Bone marrow (tissue), 2 donors: ENCODE data around the gene ENC1.

Experiments
- DNase-seq, 2 donors: peaks; one replicate each; lab custom pipeline; 2025; lab: John Stamatoyannopoulos, UW

ENC1 gene

DNA sequence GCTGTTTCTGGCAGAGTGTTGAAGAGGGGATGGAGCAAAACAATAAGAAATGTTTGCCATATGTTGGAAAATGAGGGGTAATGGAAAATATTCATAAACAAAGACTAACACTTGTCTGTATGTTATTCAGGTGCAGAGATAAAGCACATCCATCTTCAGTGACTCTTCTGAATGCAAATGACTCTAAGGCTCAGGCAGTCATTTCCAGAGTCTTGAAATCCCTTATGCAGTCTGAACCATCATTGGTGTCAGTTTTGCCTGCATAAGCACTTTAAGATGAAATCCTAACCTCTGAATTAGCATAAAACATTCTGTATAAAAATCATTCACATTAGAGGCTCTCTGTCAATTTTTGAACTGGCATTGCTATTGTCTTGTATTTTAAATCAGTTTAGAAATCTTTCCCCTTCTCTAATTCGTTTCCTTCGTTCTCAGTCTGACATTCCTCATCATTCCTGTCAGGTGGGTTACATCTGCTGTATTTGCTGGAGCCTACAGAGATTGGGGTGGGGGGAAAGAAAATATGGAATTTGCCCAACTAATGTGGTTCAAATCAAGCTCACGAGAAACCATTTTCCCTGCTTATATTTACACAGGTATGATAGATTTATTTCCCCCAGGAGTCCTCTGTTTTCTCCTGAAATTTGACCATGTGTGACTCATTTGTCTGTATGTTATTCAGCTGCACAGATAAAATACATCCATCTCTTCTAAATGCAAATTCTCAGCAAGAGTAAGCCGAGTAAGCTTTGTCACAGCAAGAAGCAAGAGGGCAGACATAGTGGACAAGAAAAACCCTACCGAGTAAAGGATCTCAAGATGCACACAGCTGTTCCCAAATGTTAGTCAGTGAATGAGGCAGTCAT lies 31.6 kb downstream of the ENC1 start:
- no peak for DNase-seq

DNA sequence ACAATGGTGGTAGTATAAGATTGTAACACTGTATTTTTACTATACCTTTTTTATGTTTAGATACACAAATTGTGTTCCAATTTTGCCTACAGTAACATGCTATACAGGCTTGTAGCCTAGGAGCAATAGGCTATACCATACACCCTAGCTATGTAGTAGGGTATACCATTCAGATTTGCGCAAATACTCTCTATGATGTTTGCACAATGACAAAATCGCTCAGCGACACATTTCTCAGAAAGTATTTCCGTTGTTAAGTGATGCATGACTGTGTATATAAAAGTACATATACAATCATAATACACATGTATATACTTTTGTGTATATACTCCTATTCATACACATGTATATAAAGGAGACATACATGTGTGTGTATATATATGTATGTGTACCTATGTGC lies 34.8 kb downstream of the ENC1 start:
- no peak for DNase-seq

DNA sequence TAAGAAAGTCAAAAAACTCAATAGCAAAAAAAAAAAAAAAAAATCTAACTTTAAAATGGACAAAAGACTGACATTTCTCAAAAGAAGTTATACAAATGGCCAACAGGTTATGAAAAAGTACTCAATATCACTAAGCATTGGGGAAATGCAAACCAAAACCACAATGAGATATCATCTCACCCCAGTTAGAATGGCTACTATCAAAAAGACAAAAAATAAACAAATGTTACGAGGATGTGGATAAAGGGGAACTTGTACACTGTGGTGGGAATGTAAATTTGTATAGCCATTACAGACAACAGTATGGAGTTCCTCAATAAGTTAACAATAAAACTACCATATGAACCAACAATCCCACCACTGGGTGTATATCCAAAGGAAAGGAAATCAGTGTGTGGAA lies 37.2 kb downstream of the ENC1 start:
- DNase-seq: peak in 1 of 2 donors; percentile 17

DNA sequence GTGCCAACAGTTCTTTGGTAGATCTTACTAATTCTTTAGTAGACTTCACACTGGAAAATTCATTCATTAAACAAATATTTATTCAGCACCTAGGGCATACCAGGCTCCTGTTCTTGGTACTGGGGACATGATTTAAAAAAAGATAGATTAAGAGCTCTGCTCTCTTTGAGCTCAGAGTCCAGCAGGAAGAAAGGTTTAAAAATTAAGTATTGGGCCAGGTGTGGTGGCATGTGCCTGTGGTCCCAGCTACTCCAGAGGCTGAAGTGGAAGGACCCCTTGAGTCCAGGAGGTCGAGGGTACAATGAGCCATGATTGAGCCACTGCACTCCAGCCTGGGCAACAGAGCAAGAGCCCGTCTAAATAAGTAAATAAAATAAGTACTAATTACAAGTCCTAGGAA lies 41.4 kb downstream of the ENC1 start:
- no peak for DNase-seq

DNA sequence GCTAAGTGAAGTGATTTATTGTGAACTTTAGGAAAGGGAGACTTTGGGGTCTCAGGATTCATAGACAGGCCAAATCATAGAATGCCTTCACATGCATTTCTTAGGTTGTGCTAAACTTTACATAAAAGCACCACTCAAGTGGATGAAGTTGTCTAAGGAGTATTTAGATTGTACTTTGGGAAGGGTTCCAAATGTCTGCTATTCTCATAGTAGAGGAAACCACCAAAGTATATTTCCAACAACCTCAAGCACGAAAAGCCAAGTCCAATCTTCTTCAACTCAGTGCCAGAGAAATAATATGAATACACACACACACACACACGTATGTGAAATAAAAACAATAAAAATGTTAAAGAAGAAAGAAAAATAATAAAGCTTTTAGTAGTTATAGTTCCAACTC lies 41.8 kb downstream of the ENC1 start:
- DNase-seq: no peak

DNA sequence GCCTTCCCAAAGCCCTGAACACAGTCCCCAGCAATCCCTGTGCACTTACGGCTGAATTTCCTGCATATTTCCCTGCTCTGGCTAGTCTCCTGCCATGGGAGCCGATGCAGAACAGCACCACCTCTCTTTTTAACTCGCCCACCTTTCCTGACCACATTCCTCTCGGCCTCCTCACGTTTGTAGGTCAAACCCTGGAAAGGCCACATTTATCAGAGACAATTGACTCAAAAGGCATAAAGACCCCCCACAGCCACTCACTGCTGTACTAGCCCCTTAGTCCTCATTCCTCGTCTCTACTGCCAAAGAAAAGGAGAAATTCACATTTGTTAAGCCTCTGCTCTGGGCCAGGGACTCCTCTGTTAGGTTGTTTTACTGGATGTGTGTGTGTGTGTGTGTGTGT lies 43.6 kb downstream of the ENC1 start:
- DNase-seq: no peak

DNA sequence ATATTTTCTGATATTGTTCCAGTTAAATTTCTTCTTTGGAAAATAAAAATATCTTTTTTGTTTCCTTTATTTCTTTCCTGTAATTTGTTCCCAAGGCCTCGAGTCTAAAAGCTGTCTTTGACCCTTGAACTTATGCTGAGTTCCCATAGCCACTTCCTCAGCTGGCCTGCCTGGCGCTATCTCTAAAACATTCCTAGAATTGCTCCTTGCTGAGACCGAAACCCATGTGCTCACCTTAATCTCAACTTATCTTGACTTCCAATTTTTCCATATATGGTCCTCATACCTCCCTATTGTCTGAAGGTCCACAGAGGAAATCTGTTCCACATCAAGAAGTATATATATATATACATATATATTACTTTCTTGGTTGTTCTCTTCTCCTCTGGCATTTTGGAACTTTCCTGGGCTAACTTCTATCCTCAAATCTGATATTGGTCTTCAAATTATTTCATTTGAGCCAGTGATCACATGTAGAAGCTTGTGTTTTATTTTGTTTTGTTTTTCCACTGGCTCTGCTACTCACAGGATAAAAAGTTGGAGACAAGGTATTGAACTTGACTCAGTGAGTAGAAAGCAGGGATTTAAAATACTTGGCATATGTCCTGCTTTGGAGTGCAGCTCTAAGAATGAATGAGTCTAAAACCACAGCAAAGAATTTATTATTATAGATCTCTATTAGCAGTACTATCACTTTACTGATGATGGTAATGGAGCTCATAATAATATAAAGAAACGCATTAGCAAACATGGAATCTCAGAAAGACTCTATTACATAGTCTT lies 45.2 kb downstream of the ENC1 start:
- DNase-seq: no peak

DNA sequence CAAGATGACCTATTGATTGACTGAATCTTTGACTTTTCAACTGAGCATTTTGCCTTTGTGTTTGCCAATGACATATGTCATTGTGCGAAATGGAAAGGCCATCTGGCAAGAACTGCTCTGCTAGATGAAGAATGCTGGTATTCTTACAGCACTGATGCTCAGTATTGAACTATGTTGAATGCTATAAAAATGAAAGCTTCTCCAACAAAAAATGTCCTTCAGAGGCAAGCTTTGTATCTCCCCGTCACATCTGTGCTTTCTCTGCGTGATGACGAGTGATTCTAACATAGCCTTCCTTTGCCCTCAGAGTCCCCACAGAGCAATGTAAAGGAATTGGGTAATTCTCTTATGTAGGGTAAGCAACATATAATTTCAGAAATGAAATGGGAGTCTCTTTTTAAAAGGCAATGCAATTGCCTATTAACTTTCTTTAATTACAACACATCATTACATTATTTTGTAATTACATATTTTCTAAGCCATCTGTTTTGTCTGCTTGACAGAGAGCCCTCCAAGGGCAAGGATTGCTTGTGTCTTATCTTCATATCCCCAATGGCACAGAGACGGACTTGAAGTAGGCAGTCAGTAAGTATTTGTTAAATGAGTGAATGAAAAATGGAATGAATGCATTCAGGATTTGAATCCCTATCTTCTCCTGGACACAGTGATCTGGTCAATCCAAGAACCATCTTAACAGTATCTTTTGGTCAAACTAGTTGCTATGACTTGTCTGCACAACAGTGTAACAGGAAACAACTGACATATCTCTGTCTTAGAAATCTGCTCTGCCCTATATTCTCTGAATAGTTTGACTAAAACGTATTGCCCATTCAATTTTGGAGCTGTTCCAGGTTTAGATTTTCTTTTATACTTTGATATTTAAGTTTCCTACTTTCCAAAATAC lies 46.1 kb downstream of the ENC1 start:
- DNase-seq: no peak

DNA sequence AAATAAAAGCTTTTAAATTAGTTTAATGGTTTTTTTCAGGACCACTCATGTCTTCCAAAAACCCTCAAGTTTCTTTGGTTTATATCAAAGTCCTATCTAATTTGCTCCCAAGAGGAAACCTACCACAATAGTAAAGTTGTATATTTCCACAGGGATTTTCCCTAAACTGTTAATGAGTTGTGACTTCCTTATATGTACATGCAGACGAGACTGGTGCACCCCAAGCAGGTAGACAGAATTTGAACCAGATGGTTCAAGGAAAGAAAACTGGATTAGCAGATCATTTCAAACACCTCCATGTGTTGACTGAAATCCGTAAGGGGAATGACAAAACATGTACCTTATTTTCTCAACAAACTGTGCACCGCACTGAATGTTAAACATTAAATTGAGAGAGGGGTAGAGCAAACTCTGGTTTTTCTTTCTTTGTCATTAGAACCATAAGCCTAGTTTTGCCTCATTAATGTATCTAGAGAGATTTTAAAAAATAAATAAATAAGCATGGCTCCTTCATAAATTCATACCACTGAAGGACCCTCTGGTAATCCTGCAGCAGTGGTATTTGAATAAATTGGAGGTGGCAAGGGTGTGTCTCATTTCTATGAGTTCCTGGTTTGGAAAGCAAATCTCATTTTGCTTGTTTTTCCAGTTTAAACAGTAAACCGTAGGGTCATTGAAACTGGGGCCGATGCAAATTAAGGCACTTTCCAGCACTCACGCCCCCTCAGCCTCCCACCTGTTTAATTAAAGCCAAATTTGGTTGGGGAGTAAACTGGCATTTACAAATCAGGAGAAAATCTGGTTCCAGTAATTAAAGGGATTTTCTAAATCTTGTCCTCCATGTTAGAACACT lies 51.1 kb downstream of the ENC1 start:
- DNase-seq: no peak

DNA sequence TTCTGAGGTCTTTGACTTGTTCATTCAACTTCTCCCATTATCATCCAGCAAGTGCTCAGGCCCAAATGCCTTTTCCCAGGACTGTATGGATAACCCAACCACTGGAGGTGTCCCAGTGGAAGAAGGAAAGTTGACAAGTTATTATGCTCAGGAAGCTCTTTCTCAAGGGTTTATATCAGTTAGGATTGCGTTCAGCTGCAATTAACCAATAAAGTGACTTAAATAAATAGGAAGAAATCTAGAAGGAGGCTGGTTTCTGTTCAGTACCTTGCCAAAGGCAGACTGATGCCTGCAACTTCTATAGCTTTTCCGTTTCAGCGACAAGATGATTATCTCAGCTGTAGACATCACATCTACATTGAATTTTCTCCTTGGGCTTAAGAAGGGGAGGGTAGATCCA lies 52.1 kb downstream of the ENC1 start:
- DNase-seq: no peak

DNA sequence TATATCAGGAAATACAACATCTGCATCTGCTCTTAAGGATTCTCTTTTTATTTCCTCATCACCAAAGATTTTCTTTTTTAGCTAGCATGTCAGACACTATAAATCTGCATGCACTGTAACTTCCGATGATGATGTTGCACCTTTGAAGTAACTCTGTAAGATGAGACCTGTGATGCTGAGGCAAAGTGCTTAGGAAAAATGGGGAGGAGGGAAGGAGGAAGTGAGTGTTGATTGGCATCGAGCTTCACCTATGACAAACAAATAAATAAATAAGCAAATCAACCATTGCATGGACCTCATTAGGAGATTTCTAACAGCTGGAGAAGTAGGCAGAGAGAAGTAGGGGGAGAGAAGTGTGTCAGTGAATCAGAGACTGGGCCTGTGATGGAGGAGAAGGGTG lies 52.6 kb downstream of the ENC1 start:
- DNase-seq: peak in 1 of 2 donors; percentile 8

DNA sequence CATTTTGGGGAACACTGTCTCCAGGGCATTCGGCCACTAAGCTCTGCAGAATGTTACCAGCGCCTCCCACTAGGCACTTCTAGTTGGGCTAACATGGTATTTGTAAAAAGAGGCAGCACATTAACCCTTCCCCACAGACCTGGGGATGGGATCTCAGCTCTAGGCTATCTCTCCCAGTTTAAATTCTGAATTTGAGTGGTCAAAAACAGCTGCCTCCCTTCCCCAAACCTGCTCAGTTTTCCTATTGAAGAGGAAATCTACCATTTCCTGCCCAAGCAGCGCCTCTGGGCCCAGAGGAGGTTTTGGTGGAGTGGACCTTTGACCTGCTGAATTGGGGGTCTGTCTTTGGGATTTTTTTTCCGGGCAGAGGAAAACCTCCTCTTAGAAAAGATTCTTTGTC lies 53.2 kb downstream of the ENC1 start:
- no peak for DNase-seq

DNA sequence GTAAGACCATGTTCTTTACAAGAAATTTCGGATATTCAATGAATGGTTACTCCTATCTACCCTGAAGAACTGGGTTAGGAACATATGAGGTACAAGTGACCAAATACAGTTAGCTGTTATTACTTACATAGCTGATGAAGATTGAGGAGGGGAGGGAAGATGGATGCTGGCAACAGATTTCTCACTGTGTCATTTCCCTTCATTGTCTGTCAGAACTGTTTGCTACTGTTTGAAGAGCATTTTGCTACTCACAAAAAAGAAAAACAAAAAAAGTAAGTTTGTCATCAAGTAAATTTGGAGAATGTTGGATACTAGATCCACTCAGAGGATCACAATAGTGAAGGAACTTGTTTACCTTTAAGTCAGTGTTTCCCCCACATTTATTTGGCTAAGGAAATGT lies 53.7 kb downstream of the ENC1 start:
- DNase-seq: no peak

DNA sequence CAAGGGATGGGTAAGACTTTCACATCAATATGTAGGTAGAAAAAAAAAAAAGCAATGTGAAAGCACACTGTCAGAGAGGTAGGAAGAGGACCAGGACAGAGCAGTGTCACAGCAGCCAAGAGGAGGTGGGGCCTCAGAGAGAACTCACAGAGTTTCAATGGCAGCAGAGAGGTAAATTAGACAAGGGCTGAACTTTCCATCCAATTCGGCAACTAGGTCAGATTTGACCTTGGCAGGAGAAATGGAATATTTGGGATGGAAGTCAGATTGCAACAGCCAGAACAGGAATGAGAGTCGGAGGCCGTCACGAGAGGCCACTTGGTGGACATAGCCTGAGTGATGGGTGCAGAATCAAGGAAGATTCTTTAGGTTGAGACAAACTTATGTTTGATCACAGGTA lies 57.7 kb downstream of the ENC1 start:
- no peak for DNase-seq

DNA sequence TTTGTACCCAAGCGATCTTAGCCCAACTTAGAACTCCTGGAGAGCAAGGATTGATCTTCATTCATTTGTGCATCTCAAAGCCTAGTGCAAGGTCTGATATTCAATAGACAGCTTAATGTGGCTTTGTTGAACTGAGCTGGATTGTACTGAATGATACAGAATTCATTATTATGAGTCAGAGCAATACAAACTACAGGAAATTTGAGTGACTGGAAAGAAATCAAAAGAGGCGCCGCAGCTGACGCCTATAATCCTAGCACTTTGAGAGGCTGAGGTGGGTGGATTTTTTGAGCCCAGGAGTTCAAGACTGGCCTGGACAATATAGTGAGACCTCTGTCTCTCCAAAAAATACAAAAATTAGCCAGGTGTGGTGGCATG lies 58.6 kb downstream of the ENC1 start:
- no peak for DNase-seq

DNA sequence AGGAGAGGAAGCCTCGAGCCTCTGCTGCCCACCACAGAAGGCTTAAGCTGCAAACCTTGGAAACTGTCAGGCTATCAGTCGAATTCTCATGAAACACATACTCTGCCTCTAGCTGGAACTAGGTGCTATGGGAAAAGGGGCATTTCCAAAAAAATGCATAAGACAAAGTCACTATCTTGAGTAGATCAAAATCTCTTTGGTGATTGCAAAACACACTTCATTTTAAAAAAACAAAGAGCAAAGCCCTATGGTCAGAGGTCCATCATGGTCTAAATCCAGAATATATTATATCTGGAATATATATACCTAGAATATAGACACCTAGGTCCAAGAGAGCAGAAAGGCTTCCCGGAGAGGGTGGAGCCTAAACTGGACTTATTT lies 59.8 kb downstream of the ENC1 start:
- DNase-seq: no peak

DNA sequence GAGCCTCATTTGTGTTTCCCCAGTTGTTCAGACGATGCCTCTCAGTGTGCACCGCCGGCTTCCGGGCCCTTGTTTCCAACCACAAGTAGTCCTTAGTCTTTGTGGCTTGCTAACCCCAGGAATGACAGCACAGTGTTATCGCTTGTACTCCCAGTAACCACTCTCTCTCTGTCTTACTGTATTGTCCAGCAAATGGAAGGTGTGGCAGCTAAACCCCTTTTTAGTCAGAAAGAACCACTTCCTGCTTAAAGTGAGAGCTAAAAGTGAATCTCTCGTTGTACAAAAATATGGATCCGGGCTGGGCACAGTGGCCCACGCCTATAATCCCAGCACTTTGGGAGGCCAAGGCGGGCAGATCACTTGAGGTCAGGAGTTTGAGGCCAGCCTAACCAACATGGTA lies 61.3 kb downstream of the ENC1 start:
- peak in 1 of 2 donors; percentile 52 for DNase-seq

DNA sequence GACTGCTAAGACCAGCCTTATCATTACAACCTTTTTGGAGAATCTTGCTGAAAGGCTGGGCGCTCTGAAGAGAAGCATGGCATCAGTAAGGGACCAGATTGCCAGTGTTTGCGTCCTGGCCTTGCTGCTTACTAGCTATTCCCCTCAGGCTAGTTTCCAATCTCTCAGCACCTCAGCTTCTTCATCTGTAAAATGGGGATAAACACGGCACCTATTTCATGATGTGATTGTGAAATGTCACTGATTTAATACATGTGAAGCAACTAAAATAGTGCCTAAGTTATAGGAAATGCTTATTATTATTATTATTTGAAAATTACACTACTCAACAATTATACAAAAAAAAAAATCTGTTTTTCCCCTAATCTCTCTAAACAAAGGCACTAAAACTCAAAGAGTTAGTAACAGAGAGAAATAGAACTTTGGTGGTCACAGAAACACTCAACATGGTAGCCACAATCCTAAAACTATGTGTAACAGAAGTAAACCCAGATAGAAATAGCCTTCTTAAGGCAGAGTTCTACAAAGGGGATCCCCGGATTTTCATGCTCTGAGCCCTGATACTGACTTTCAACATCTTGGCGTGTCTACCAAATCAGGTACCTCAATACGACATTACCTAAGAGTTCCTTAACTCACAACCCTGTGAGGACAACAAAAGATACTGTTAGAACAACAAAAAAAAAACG lies 62.0 kb downstream of the ENC1 start:
- no peak for DNase-seq
